Trophoblast cell (in vitro differentiated cells and primary cell): Measurements from ENCODE around the gene DIS3L2.

Source experiments
- DNase-seq, 2 donors: peaks; one replicate each; pipeline ENCODE4 v3.0.0-alpha.2; 2016
- H2AFZ ChIP-seq: 2 replicates; pipeline ENCODE4 v1.6.1; 2013; ENCODE audit warnings: low read length, moderate library complexity, mild to moderate bottlenecking; ENCODE audit not compliant: insufficient read depth, poor library complexity
- H2AK5ac ChIP-seq: 2 replicates; pipeline ENCODE4 v1.6.1; 2013; ENCODE audit warnings: mild to moderate bottlenecking, low read length
- H2BK120ac ChIP-seq: 2 replicates; pipeline ENCODE4 v1.6.1; 2013; ENCODE audit warnings: low read length, mild to moderate bottlenecking, moderate library complexity; ENCODE audit not compliant: insufficient read depth, poor library complexity
- H2BK12ac ChIP-seq: 2 replicates; pipeline ENCODE4 v1.6.1; 2013; ENCODE audit warnings: mild to moderate bottlenecking, low read length, moderate library complexity
- H2BK5ac ChIP-seq: 2 replicates; pipeline ENCODE4 v1.6.1; 2013; ENCODE audit warnings: low read length, low read depth, moderate library complexity, mild to moderate bottlenecking; ENCODE audit not compliant: poor library complexity
- H3K14ac ChIP-seq: 2 replicates; pipeline ENCODE4 v1.6.1; 2013; ENCODE audit warnings: mild to moderate bottlenecking, low read length
- H3K18ac ChIP-seq: 2 replicates; pipeline ENCODE4 v1.6.1; 2013; ENCODE audit warnings: mild to moderate bottlenecking, low read length
- H3K23ac ChIP-seq: 2 replicates; pipeline ENCODE4 v1.6.1; 2013; ENCODE audit warnings: low read length
- H3K27ac ChIP-seq: 2 replicates; pipeline ENCODE4 v1.5.1; 2013; ENCODE audit warnings: low read depth, mild to moderate bottlenecking, inconsistent platforms, low read length, moderate library complexity
- H3K27me3 ChIP-seq: 2 replicates; pipeline ENCODE4 v1.6.1; 2013; ENCODE audit warnings: inconsistent platforms, mild to moderate bottlenecking, low read length, moderate library complexity; ENCODE audit not compliant: insufficient read depth
- H3K36me3 ChIP-seq, 2 experiments: 1 replicate in 1 of 2; 2 replicates in 1 of 2; pipeline ENCODE4 v1.6.1; 2013; ENCODE audit warnings: low read length in 2 of 2, mild to moderate bottlenecking in 2 of 2, moderate library complexity in 1 of 2; ENCODE audit not compliant: insufficient read depth in 2 of 2, control insufficient read depth in 1 of 2
- H3K4ac ChIP-seq: 2 replicates; pipeline ENCODE4 v1.6.1; 2013; ENCODE audit warnings: low read depth, mild to moderate bottlenecking, low read length, moderate library complexity
- H3K4me1 ChIP-seq, 2 experiments: 1 replicate in 1 of 2; 2 replicates in 1 of 2; pipeline ENCODE4 v1.6.1; 2013; ENCODE audit warnings: low read length in 2 of 2, mild to moderate bottlenecking in 2 of 2, moderate library complexity in 1 of 2; ENCODE audit not compliant: insufficient read depth in 2 of 2, control insufficient read depth in 1 of 2
- H3K4me2 ChIP-seq: 2 replicates; pipeline ENCODE4 v1.6.1; 2013; ENCODE audit warnings: inconsistent platforms, mild to moderate bottlenecking, low read length, moderate library complexity
- H3K4me3 ChIP-seq: 2 replicates; pipeline ENCODE4 v1.5.1; 2013; ENCODE audit warnings: mild to moderate bottlenecking, low read depth, low read length, inconsistent platforms
- H3K79me1 ChIP-seq: one replicate; pipeline ENCODE4 v1.6.1; 2013; ENCODE audit warnings: low read length
- H3K79me2 ChIP-seq: 2 replicates; pipeline ENCODE4 v1.6.1; 2013; ENCODE audit warnings: low read length, mild to moderate bottlenecking; ENCODE audit not compliant: control insufficient read depth, insufficient read depth, poor library complexity
- H3K9ac ChIP-seq: 2 replicates; pipeline ENCODE4 v1.6.1; 2013; ENCODE audit warnings: mild to moderate bottlenecking, low read length
- H3K9me3 ChIP-seq: 2 replicates; pipeline ENCODE4 v1.6.1; 2013; ENCODE audit warnings: low read depth, mild to moderate bottlenecking, control low read depth, inconsistent platforms, low read length; ENCODE audit not compliant: insufficient read depth
- H4K12ac ChIP-seq: 2 replicates; pipeline ENCODE4 v1.6.1; 2013; ENCODE audit warnings: low read depth, mild to moderate bottlenecking, low read length, moderate library complexity
- H4K8ac ChIP-seq: 2 replicates; pipeline ENCODE4 v1.6.1; 2013; ENCODE audit warnings: low read depth, mild to moderate bottlenecking, low read length, moderate library complexity
- H4K91ac ChIP-seq: one replicate; pipeline ENCODE4 v1.6.1; 2013; ENCODE audit warnings: low read depth, mild to moderate bottlenecking, low read length, moderate library complexity
- WGBS: extraction: QIAGEN DNeasy Blood & Tissue Kit; methylation state at CpG from one replicate; pipeline ENCODE4 v1.1.7; 2013; ENCODE audit warnings: missing lambda C conversion rate; ENCODE audit not compliant: insufficient read length, insufficient coverage; ENCODE audit errors: extremely low coverage; 5-methylcytosine and 5-hydroxymethylcytosine counted together

DIS3L2 gene

GRCh38 chr2:231975001-231975400, 13.5 kb downstream of the DIS3L2 start:
- DNase-seq = no peak
- no peak overlapping the region for H2BK12ac ChIP-seq
- H3K79me1 ChIP-seq = no peaks in the 10 kb centered on the region
- H3K9me3 ChIP-seq = no peaks in the 10 kb centered on the region
- no peak overlapping the region for H3K9ac ChIP-seq
- H3K27me3 ChIP-seq = no peaks in the 10 kb centered on the region
- no peaks in the 10 kb centered on the region for H3K4me1 ChIP-seq
- H4K8ac ChIP-seq = no peak overlapping the region
- H2AK5ac ChIP-seq = no peak overlapping the region
- no peak overlapping the region for H3K18ac ChIP-seq
- H3K79me2 ChIP-seq = no peaks in the 10 kb centered on the region
- no peak overlapping the region for H2BK120ac ChIP-seq
- no peaks in the 10 kb centered on the region for H3K36me3 ChIP-seq
- no peak overlapping the region for H3K23ac ChIP-seq
- no peak overlapping the region for H2BK5ac ChIP-seq
- no peak overlapping the region for H4K12ac ChIP-seq
- H3K27ac ChIP-seq = no peak overlapping the region
- H3K4me2 ChIP-seq = no peak overlapping the region
- H2AFZ ChIP-seq = no peak overlapping the region
- no peak overlapping the region for H4K91ac ChIP-seq
- no peak overlapping the region for H3K4ac ChIP-seq
- no peak overlapping the region for H3K4me3 ChIP-seq
- no CpG with 5 or more reads among the region's 2 CpGs for WGBS
- H3K14ac ChIP-seq = no peak overlapping the region

- Histone ChIP-seq H2BK5ac (no peak overlapping the region), H3K79me2 (no peaks in the 10 kb centered on the region), H3K23ac (no peak overlapping the region), H4K8ac (no peak overlapping the region), H3K18ac (no peak overlapping the region), H3K4ac (no peak overlapping the region), H3K4me2 (no peak overlapping the region), H3K4me3 (no peak overlapping the region), H2BK12ac (no peak overlapping the region), H3K4me1 (no peaks in the 10 kb centered on the region), H3K27ac (no peak overlapping the region), H3K27me3 (no peaks in the 10 kb centered on the region), H2BK120ac (no peak overlapping the region), H3K79me1 (no peaks in the 10 kb centered on the region), H4K12ac (no peak overlapping the region), H2AK5ac (no peak overlapping the region), H4K91ac (no peak overlapping the region), H3K14ac (no peak overlapping the region), H2AFZ (no peak overlapping the region), H3K36me3 (no peaks in the 10 kb centered on the region), H3K9ac (no peak overlapping the region), H3K9me3 (no peaks in the 10 kb centered on the region)
- DNase-seq = no peak
- no CpG with 5 or more reads among the region's 2 CpGs for WGBS
Measured at GRCh38 chr2:231977430-231977829, 15.9 kb downstream of the DIS3L2 start.

- Histone ChIP-seq H2AFZ (no peak overlapping the region), H2BK120ac (no peak overlapping the region), H2BK5ac (no peak overlapping the region), H3K23ac (no peak overlapping the region), H3K4ac (no peak overlapping the region), H3K9me3 (no peaks in the 10 kb centered on the region), H3K27me3 (no peaks in the 10 kb centered on the region), H4K12ac (no peak overlapping the region), H3K79me2 (no peaks in the 10 kb centered on the region), H3K18ac (no peak overlapping the region), H4K8ac (no peak overlapping the region), H3K14ac (no peak overlapping the region), H4K91ac (no peak overlapping the region), H2BK12ac (no peak overlapping the region), H3K79me1 (no peaks in the 10 kb centered on the region), H3K36me3 (no peaks in the 10 kb centered on the region), H3K9ac (no peak overlapping the region), H2AK5ac (no peak overlapping the region), H3K4me2 (no peak overlapping the region), H3K4me1 (peaks cover 0 to 2% of the 10 kb centered on the region in 2 experiments), H3K27ac (no peak overlapping the region), H3K4me3 (no peak overlapping the region)
- DNase-seq = no peak
- WGBS = no CpG with 5 or more reads among the region's 1 CpG
Measured at GRCh38 chr2:231984992-231985391, 23.5 kb downstream of the DIS3L2 start.

DNA sequence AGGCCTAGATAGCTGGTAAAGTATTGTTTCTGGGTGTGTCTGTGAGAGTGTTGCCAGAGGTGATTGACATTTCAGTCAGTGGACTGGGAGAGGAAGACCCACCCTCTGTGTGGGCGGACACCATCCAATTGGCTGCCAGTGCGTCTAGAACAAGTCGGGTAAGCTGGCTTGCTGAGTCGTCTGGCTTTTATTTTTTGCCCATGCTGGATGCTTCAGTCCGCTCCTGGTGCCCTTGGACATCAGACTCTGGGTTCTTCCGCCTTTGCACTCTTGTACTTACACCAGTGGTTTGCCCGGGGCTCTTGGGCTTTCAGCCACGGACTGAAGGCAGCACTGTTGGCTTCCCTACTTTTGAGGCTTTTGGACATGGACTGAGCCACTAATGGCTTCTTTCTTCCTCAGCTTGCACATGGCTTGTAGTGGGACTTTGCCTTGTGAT, 24.3 kb downstream of the DIS3L2 start:
- Histone ChIP-seq H4K8ac (no peak overlapping the region), H3K4me2 (no peak overlapping the region), H4K91ac (no peak overlapping the region), H3K36me3 (no peaks in the 10 kb centered on the region), H3K18ac (no peak overlapping the region), H2BK5ac (no peak overlapping the region), H2AFZ (no peak overlapping the region), H3K27ac (no peak overlapping the region), H3K23ac (no peak overlapping the region), H3K9ac (no peak overlapping the region), H3K14ac (no peak overlapping the region), H2BK120ac (no peak overlapping the region), H2BK12ac (no peak overlapping the region), H3K79me2 (no peaks in the 10 kb centered on the region), H3K4ac (no peak overlapping the region), H3K79me1 (no peaks in the 10 kb centered on the region), H3K27me3 (no peaks in the 10 kb centered on the region), H2AK5ac (no peak overlapping the region), H3K9me3 (no peaks in the 10 kb centered on the region), H3K4me1 (peaks cover 0 to 2% of the 10 kb centered on the region in 2 experiments), H3K4me3 (no peak overlapping the region), H4K12ac (no peak overlapping the region)
- no CpG with 5 or more reads among the region's 8 CpGs for WGBS
- peak; percentile 5 to 33 for DNase-seq
